Central memory CD4-positive, alpha-beta T cell (primary cell): ENCODE results near the gene GPR158.

Source experiments
- DNase-seq: peaks from one replicate; pipeline ENCODE4 v3.0.0; 2022

Gene GPR158

DNA sequence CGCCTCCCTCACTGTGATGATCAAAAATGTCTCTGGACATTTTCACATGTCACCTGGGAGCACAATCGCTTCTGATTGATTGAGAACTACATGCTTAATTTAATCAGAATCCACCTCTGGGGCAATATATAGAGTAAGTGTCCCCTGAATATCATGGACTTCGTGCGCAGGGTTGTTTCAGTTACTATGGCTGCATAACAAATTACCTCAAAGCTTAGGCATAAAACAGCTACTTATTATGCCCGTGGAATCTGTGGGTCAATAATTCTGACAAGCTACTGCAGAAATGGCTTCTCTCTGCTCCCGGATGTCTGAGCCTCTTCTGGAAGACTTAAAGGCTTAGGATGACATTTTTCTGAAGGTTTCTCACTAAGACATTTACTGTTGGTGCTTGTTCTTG, 334.4 kb downstream of the GPR158 start:
- no peak for DNase-seq

GRCh38 chr10:25522294-25522693, 347.5 kb downstream of the GPR158 start:
- no peak for DNase-seq

DNA sequence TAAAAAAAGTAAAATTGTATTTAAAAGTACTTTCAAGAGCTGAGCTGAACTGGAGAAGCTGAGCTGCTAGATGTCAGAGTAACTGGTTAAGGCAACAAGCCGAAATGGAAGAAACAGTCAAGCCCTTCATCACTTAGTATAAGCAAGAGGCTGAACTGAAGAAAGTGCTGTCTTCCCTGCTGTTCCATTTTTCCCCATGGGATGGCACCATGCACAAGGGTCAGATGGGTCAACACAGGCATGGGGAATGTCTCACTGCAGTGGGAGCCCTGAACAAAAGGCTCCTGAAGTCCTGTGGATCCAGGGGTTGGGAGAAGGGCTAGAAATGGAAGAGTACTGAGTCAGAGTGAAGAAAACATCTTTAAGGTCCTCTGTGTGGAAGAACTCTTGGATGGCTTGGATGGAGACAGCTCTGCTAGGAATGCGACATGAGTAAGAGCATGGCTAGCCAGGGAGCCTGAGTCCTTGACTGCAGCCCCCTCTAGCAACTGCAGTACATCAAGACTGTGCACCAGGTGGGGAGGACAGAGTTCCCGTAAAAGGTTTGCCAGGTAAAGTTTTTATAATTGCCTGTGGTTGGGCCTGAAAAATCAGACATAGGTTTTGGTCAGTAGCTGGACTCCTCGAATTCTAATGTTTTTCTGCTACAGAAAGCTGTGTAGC, 348.3 kb downstream of the GPR158 start:
- DNase-seq = no peak

DNA sequence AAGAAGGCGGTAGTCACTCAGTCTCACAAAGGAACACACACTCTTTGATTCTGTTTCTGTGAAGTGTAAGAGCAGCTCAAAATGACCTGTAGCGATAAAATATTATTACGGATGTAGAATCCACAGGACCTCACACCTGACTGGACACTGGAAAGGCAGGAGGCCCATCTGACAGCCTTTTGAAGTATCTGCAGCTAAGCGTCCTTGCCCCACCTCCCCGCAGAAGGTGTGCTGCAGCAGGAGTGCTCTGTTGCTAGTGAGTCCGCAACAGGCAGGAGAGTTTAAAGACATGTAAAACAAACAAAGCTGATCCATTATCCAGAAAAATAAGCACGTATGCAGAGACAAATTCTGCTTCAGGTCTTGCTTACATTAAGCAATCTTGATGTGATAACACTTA, 355.5 kb downstream of the GPR158 start:
- DNase-seq = no peak

DNA sequence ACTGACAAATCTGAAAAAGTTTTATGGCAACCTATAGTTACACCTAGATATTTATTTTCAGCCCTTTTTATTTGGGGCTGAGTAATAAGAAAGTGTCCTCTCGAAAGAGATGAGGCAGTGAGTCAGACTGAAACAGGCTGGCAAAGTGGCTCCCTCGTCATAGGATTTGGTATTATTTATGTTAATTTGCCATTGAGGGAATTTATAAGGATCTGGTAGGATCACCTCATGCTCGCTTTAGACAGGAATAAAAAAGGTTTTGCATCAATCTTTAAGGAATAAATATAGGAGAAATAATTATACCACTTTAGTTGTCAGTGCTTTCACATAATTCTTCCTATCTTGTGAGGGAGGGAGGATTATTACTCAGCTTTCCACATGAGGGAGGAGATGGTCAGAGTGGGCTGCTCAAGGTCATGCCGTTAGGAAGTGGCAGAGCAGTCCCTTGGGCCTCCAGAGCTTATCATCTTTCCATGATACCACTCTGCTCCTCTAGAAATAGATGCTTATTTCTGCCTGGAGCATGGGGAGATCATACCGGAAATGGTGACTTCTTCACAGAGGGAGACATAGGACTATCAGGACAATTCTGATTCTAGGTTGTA, 356.8 kb downstream of the GPR158 start:
- no peak for DNase-seq

GRCh38 chr10:25532213-25532612, 357.4 kb downstream of the GPR158 start:
- DNase-seq = no peak

DNA sequence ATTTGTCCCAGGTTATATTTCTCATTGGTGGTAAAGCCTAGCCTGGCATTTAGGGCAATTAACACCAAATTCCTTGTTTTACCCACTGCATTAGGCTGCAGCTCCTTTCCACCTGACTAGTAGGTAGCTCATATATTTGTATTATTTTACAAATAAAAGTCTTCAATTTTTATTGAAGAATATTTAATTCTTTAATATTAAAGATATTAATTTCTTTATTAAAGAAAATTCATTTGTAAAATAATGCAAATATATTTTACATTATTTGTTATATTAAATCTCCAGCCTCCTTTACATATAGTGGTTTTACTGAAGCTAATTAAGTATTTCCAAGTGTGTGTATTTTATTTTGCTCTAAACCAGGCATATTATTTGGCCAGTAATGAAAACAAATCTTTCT, 361.2 kb downstream of the GPR158 start:
- DNase-seq = no peak

GRCh38 chr10:25547382-25547781, 372.6 kb downstream of the GPR158 start:
- DNase-seq = no peak

- no peak for DNase-seq
Observed at GRCh38 chr10:25552283-25552919, 377.6 kb downstream of the GPR158 start.

GRCh38 chr10:25555865-25556264, 381.1 kb downstream of the GPR158 start:
- no peak for DNase-seq

DNA sequence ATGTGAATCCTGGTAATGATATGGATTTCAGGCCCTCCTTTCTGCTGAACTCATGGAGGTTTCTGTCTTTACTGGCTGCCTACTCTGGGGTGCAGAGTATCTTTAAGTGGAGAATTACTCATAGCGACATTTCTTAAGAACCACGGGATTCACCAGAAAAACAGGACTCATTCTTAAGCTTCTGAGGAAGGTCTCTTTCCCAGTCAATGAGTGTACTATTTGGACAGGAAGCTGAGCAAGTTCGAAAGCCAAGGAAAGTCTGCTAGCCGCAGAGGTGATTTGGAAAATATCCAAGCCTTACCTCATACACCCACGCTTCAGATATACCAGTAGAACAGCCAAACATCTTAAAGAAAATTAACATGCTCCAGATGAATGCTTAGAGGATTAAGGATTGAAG, 381.7 kb downstream of the GPR158 start:
- no peak for DNase-seq

DNA sequence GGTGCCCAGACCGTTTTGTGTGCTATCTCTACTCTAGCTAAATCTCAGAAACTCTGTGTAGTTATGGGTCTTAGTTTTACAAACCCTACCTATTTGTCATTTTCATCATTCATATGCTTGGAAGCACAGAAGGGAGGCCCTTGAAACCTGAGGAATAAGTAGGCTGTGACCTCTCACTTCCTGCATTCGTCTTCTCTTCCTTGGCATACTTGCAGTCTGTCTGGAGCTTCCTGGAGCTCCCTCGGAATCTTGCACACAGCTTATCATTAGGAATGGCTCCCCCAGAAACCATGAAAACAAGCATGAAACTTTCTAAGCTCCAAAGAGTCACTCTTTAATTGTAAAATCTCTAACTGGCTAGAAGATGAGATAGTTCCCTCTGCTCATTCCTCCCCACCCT, 382.3 kb downstream of the GPR158 start:
- no peak for DNase-seq

DNA sequence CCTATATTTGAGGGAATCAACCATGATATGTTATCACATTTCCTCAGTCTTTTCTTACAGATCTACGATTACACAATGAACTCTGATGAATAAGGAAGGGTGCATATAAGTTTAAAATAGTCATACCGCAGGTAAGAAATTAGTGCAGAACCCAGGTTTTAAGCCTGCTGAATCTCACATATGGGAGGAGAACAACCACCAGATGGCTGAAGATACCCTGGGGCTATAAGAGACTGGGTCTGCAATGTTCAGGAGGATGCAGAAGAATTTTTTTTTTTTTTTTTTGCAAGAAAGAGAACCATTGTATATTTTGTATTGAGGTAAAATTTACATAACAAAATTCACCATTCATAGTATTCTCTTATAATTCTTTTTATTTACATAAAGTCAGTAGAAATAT, 387.0 kb downstream of the GPR158 start:
- no peak for DNase-seq

DNA sequence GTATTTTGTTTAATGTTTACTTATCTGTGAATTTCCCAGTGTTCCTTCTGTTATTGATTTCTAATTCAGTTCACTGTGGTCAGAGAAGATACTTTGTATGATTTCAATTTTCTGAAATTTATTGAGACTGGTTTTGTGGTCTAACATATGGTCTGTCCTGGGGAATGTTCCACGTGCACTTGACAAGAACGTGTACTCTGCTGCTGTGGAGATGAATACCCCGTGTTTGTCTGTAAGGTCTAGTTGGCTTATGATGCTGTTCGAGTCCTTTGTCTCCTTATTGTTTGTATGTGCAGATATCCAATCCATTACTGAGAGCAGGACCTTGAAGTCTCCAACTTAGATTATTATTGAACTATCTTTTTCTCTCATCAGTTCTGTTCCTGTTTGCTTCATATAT, 387.7 kb downstream of the GPR158 start:
- DNase-seq = no peak

- no peak for DNase-seq
Observed at GRCh38 chr10:25564351-25564750, 389.6 kb downstream of the GPR158 start.

GRCh38 chr10:25565570-25565969, 390.8 kb downstream of the GPR158 start:
- no peak for DNase-seq

DNA sequence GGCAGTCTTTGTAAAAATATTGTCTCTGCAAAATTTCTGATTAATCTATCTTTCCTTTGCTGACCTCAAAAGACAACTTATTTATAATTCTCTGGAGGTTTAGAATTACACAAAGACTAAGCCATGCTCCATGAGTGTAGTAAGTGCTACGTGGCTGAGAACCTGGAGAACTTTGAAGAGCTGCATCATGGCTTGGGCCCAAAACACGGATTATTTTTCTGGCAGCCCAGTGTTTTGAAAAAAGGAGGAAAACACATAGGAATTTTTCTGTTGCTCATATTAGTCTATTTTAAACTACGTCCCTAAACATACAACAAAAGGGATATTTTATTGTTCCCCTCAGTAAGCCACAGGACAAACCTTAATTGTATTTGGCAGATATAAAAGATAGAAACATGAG, 398.5 kb downstream of the GPR158 start:
- DNase-seq = no peak

DNA sequence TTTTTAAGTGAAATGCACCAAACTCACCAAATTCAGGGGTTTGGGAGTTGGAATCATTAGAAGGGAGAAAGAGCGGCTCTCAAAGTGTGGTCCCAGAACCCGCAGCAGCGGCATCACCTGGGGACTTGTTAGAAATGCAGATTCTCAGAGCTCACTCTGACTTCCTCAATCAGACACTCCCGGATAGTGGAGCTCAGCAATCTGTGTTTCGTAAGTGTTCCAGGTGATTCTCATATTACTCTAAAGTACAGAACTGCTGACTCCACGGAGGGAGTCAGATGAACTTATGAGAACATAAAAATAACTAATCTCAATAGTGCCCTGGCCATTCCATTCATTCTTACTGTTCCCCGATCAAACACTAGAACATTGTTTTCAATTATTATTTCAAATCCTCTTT, 400.5 kb downstream of the GPR158 start:
- no peak for DNase-seq

- no peak for DNase-seq
Observed at GRCh38 chr10:25578061-25578460, 403.3 kb downstream of the GPR158 start.

DNA sequence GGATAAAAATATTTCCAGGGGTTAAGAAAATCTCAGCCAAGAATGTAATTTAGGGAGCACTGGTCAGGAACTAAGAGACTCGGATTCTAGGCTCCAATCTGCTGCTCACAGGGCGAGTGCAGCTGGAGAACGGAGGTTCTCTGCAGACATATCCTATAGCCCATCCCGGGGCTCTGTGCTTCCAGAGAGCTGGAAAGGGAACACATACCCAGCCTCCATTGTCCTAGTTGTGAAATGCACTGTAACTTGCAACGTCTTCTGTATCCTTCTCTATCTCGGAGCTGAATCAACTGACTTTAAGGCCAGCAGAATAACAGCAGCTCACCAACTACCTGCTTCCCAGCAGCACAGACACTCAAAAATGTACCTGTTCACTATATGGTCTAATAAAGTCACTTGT, 408.2 kb downstream of the GPR158 start:
- no peak for DNase-seq

DNA sequence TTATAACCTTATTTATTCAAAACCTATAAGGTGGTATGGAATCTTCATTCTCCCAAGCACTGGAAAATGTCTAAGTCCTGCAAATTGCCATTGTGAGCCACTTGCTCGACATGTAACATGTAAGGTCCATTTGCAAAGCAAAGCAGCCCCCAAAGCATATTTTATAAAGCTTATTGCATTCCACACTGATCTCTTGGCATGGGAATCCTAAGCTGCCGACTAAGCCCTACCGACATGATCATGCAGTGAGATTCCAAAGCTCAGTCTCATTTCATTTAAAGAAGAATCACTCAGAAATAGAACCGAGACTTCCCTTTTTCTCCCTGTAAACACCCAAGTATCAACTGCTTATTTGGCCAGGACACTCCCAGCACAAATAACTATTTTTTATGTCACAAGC, 425.9 kb downstream of the GPR158 start:
- DNase-seq = no peak

DNA sequence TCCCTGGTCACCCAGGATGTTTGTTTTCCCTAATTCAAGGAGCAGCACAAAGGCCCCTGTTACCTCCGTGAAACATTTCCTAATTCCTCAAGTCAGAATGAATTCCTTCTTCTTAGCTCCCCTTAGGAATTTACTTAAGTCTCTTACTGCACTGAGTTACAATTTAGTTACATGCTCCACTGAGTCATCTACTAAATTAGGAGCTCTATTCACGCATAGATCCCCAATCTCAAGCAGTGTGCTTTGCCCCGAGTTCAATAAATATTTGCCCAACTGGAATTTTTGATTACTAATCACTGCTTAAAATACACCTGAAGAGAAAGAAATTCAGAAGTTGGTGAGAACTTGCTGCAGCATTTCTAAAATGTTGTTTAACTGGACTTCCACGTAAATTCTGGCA, 429.8 kb downstream of the GPR158 start:
- DNase-seq = no peak

DNA sequence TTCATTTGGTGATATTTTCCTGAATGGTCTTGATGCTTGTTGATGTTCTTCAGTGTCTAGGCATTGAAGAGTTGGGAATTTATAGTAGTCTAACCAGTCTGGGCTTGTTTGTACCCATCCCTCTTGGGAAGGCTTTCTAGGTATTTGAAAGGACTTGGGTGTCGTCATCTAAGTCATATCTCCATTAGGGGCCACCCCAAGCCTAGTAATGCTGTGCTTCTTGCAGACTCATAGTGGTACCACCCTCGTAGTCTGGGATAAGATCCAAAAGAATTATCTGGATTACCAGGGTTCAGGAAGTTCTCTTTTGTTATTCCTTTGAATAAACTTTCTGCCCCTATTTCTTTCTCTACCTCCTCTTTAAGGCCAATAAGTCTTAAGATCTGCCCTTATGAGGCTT, 439.9 kb downstream of the GPR158 start:
- DNase-seq = no peak

GRCh38 chr10:25615926-25616325, 441.1 kb downstream of the GPR158 start:
- no peak for DNase-seq
